ENCODE results near the gene ZDHHC11.
A peak's percentile ranks its signal among the peaks of the same experiment; 100 is the strongest.

ZDHHC11 gene

DNA sequence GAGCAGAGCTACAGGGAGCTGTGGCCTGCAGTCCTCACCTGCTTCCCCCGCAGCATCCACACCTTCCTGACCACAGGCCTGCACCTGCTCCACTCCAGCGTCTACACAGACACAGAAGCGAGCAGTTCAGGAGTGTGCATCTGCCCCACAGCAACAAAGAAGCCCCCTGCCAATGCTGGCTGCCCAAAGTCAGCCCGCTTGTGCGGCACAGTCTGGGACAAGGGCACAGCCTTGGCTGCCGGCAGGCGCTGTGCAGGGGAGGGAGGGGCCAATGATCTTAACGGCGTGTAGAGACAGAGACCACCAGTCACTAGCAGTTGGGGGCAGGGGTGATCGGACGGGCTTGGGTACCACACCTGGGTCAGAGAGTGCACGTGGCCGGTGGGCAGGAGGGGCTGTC is 35.2 kb upstream of the ZDHHC11 start:
- TF ChIP-seq, protein P1, sequence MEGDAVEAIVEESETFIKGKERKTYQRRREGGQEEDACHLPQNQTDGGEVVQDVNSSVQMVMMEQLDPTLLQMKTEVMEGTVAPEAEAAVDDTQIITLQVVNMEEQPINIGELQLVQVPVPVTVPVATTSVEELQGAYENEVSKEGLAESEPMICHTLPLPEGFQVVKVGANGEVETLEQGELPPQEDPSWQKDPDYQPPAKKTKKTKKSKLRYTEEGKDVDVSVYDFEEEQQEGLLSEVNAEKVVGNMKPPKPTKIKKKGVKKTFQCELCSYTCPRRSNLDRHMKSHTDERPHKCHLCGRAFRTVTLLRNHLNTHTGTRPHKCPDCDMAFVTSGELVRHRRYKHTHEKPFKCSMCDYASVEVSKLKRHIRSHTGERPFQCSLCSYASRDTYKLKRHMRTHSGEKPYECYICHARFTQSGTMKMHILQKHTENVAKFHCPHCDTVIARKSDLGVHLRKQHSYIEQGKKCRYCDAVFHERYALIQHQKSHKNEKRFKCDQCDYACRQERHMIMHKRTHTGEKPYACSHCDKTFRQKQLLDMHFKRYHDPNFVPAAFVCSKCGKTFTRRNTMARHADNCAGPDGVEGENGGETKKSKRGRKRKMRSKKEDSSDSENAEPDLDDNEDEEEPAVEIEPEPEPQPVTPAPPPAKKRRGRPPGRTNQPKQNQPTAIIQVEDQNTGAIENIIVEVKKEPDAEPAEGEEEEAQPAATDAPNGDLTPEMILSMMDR (IDR thresholded peaks at IDR 0.05; ENCODE audit: low read depth, low read length) = no peak
- peaks cover 98% of the 10 kb centered on the region for H3K36me3 ChIP-seq
- DNase-seq = no peak

DNA sequence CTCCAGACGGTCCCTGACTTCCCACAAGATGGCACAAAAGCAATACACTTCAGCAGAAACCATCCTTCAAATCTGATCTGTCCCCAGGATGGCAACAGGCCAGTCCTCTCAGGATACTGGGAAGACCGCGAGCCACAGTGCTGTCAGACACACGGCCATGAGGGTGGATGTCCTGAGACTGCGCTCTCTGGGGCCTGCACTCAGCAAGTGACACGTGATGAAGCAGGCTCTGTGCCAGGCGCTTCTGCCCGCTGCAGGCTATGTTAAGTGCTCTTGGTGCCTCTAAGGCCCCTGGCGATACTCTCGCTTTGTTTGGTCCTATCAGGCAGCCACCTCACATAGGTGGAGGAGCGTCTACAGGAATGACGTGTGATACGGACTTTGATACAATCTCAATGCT is 34.7 kb upstream of the ZDHHC11 start:
- peaks cover 98% of the 10 kb centered on the region for H3K36me3 ChIP-seq
- H3K4me1 ChIP-seq = peaks cover 12% of the 10 kb centered on the region
- DNase-seq = peak; percentile 90
- H3K27me3 ChIP-seq = no peaks in the 10 kb centered on the region
- TF ChIP-seq, protein P1 (IDR thresholded peaks at IDR 0.05; ENCODE audit: low read depth, low read length) = no peak
- H3K4me3 ChIP-seq (ENCODE audit: low read depth, low read length) = no peak overlapping the region
- no peaks in the 10 kb centered on the region for H3K9me3 ChIP-seq

More for the DNA sequence above, 35.2 kb upstream of the ZDHHC11 start:
- H3K9me3 ChIP-seq = no peaks in the 10 kb centered on the region
- no peak overlapping the region for H3K4me3 ChIP-seq (ENCODE audit: low read depth, low read length)
- no peaks in the 10 kb centered on the region for H3K27me3 ChIP-seq
- H3K4me1 ChIP-seq = peaks cover 12% of the 10 kb centered on the region

DNA sequence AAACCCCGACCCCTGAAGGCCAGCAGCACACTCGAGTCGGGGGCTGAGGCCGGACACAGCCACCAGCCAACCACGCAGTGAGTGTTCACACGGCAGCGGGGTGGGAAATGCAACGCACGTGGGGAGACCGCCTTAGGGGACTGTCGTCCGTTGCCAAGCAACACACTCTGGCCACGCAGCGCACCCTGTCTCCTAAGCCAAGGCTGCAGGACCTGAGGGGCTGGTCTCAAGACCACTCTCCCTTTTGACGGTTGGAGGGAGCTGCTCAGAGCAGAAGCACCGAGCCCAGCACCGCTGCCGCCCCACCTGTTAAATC is 34.3 kb upstream of the ZDHHC11 start:
- Histone ChIP-seq H3K9me3 (no peaks in the 10 kb centered on the region), H3K4me3 (ENCODE audit: low read depth, low read length) (no peak overlapping the region), H3K4me1 (peaks cover 12% of the 10 kb centered on the region), H3K36me3 (peaks cover 94% of the 10 kb centered on the region), H3K27me3 (no peaks in the 10 kb centered on the region)
- no peak for DNase-seq
- TF ChIP-seq, protein P1 (IDR thresholded peaks at IDR 0.05; ENCODE audit: low read depth, low read length) = no peak

DNA sequence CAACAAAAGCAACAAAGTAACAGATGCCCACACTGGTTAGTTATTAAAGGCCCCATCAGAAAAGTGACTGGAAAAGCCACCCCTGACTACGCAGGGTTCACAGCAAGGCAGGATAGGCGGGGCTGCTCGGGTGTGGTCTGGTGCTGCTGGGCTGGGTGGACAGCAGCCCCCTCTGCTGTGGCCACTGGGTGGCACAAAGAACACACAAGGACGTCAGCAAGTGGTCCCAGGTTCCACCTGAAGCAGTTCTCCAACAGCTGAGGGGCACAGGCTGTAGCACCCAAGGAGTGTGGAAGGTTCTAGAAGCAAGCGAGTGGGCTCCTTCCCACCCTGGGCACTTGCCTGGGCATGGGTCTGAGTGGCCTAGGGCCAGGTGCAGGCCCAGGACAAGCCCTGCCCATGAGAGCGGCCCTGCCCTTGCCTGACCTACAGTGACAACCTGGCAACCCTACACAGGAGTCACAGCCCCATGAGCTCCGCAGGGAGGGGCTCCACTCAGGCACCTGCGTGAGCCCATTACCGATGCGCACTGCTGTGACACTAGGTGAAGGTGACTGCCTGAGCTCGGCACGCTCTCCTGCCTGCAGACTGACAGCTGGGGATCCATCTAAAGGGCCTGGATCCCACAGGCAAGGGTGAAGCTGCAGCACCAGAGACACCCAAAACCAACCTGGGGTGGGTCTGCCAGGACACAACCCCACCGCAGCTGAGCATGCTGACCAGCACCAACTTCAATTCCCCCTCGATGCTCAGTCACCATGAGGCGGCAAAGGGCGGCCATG is 33.8 kb upstream of the ZDHHC11 start:
- Histone ChIP-seq H3K27me3 (no peaks in the 10 kb centered on the region), H3K4me3 (ENCODE audit: low read depth, low read length) (no peak overlapping the region), H3K9me3 (no peaks in the 10 kb centered on the region), H3K4me1 (peaks cover 12% of the 10 kb centered on the region), H3K36me3 (peaks cover 88% of the 10 kb centered on the region)
- DNase-seq = no peak
- TF ChIP-seq, protein P1 (IDR thresholded peaks at IDR 0.05; ENCODE audit: low read depth, low read length) = no peak

DNA sequence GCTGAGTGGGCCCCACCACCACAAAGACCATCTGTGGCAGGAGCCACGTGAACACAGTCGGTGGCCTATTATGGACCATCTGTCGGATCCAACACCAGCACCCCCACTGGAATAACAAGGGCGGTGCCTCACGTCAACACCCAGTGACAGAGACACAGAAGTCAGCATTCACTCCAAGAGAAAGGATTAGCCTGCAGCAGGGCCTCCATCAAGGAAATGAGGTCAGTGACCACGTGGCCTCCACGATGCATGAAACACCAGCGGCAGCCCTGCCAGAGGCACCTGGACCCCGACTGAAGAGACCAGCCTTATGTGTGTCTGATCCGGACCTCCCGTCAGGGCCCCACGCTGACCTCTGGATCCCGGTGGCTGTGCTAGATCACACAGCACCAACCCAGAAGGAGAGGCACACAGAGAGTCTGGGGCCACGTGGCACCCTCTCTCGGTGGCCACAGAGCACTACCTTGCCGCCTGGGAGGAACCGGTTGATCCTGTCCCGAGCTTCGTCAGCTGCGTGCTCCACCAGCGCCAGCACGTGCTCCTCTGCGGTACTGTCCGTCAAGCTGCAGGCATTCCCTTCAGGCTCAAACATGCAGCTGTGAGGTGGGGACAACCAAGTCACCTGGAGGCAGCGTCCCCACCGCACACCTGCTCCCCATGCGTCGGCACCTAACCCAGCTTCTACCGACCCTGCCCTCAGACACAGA is 32.8 kb upstream of the ZDHHC11 start:
- Histone ChIP-seq H3K9me3 (no peaks in the 10 kb centered on the region), H3K4me3 (ENCODE audit: low read depth, low read length) (no peak overlapping the region), H3K27me3 (no peaks in the 10 kb centered on the region), H3K4me1 (peaks cover 12% of the 10 kb centered on the region), H3K36me3 (peaks cover 79% of the 10 kb centered on the region)
- TF ChIP-seq, protein P1 (IDR thresholded peaks at IDR 0.05; ENCODE audit: low read depth, low read length) = no peak
- DNase-seq = no peak

Data from BE2C (cell line).